Omental fat pad (tissue), 4 donors: ENCODE results near the gene GABARAPL1. TPM values are rescaled to one million over a fixed set of nuclear protein-coding genes. Genes with fewer than 3 reads are reported as not detected.

ENCODE experiments used
- ATAC-seq: fragments of 150-250 bp; one replicate; pipeline ENCODE4 v1.9.1; 2016; ENCODE audit warnings: mild to moderate bottlenecking, moderate library complexity; ENCODE audit not compliant: low FRiP score
- DNase-seq: peaks from one replicate; pipeline ENCODE4 v3.0.0-alpha.2; 2019; ENCODE audit warnings: low spot score
- CTCF ChIP-seq, 3 donors: fragments of 450-650 bp; IDR thresholded peaks; one replicate each; pipeline ENCODE4 v1.5.1; 2016 to 2017; ENCODE audit warnings: antibody characterized with exemption in 3 of 3, mild to moderate bottlenecking in 3 of 3, moderate library complexity in 2 of 3
- total RNA-seq, 4 donors: library from RNA; depleted of rRNA; stranded (reverse); fragments of >200 nt; gene quantifications; one replicate each; pipeline ENCODE4 v1.1.0, GENCODE V29; 2016

The GABARAPL1 gene
- total RNA-seq, 4 donors from 2014 or later = 165 to 335 (median 268) TPM

- ATAC-seq = no peak
- TF ChIP-seq CTCF (IDR thresholded peaks at IDR 0.05) = no peak
- no peak for DNase-seq
Observed at GRCh38 chr12:10260927-10261326, 48.2 kb downstream of the GABARAPL1 start.

GRCh38 chr12:10268037-10268436, 55.4 kb downstream of the GABARAPL1 start:
- DNase-seq (no peak), ATAC-seq (no peak)
- no peak for TF ChIP-seq CTCF (IDR thresholded peaks at IDR 0.05)

GRCh38 chr12:10272467-10272866, 59.8 kb downstream of the GABARAPL1 start:
- no peak for DNase-seq
- no peak for TF ChIP-seq CTCF (IDR thresholded peaks at IDR 0.05)
- ATAC-seq = no peak

Other genes with a start within 250 kb of the GABARAPL1 start
- gene CLEC12A, start 241.5 kb upstream of the GABARAPL1 start, total RNA-seq = 1 to 10 TPM in 3 of 4 donors, under 1 TPM in 1; 0.75 to 6.5 (median 1.7) TPM
- not detected for gene CLEC1B, start 213.8 kb upstream of the GABARAPL1 start, total RNA-seq
- gene CLEC12B, start 202.2 kb upstream of the GABARAPL1 start, total RNA-seq = under 1 TPM in 1 of 4 donors, not detected in 3; 0.47 TPM
- under 1 TPM in 1 of 4 donors, not detected in 3; 0.63 TPM for gene CLEC9A, start 182.2 kb upstream of the GABARAPL1 start, total RNA-seq
- 10 to 100 TPM in 1 of 4 donors, 1 to 10 TPM in 3; 2.3 to 16.7 (median 7.1) TPM for gene CLEC1A, start 113.9 kb upstream of the GABARAPL1 start, total RNA-seq
- gene CLEC7A, start 82.7 kb upstream of the GABARAPL1 start, total RNA-seq = 10 to 100 TPM; 12.6 to 27.6 (median 18.8) TPM
- 10 to 100 TPM in 2 of 4 donors, under 1 TPM in 1, not detected in 1; 0.19 to 51.2 (median 35.1) TPM for gene OLR1, start 40.7 kb upstream of the GABARAPL1 start, total RNA-seq
- gene TMEM52B, start 33.8 kb upstream of the GABARAPL1 start, total RNA-seq = under 1 TPM in 2 of 4 donors, not detected in 2; 0.09 to 0.84 TPM
- gene KLRD1, start 95.0 kb downstream of the GABARAPL1 start, total RNA-seq = 1 to 10 TPM; 2.2 to 4.6 (median 3.1) TPM
- gene KLRK1, start 177.2 kb downstream of the GABARAPL1 start, total RNA-seq = 1 to 10 TPM; 2.7 to 6.5 (median 4.2) TPM
- gene KLRC4, start 196.9 kb downstream of the GABARAPL1 start, total RNA-seq = under 1 TPM in 2 of 4 donors, not detected in 2; 0.63 to 0.96 TPM
- gene KLRC3, start 207.7 kb downstream of the GABARAPL1 start, total RNA-seq = 1 to 10 TPM in 1 of 4 donors, not detected in 3; 1.3 TPM
- gene KLRC2, start 223.1 kb downstream of the GABARAPL1 start, total RNA-seq = under 1 TPM in 3 of 4 donors, not detected in 1; 0.37 to 0.72 (median 0.69) TPM
- gene KLRC1, start 240.5 kb downstream of the GABARAPL1 start, total RNA-seq = 1 to 10 TPM in 2 of 4 donors, under 1 TPM in 2; 0.28 to 2.2 (median 1.2) TPM